Bronchial epithelial cell (primary cell): ENCODE measurements around the gene LRRC8E. TPM values are rescaled to one million over a fixed set of nuclear protein-coding genes. Genes with fewer than 3 reads are reported as not detected.

Source experiments
- DNase-seq: peaks from one replicate; pipeline ENCODE4 v3.0.0-alpha.2; 2010; ENCODE audit warnings: low read depth
- FAIRE-seq: peaks from 2 replicates; lab custom pipeline; 2011; peaks lifted over from hg19 to GRCh38; lab: Jason Lieb, UNC
- H3K27me3 ChIP-seq: 2 replicates; pipeline ENCODE4 v1.5.1; 2011; ENCODE audit warnings: low read length; ENCODE audit not compliant: control insufficient read depth, insufficient read depth
- H3K36me3 ChIP-seq: 2 replicates; pipeline ENCODE4 v1.5.1; 2011; ENCODE audit warnings: low read length; ENCODE audit not compliant: control insufficient read depth, insufficient read depth
- H3K4me3 ChIP-seq: 2 replicates; pipeline ENCODE4 v1.5.1; 2011; ENCODE audit warnings: mild to moderate bottlenecking, low read depth, low read length, control low read depth
- total RNA-seq: library from RNA; depleted of rRNA; stranded (reverse); fragments of >200 nt; gene quantifications from 2 replicates; pipeline ENCODE4 v1.2.1, GENCODE V29; 2014
- TF ChIP-seq, protein P1 (sequence below): IDR thresholded peaks from 2 replicates; pipeline ENCODE4 v1.5.1; 2011; ENCODE audit warnings: mild to moderate bottlenecking, moderate library complexity, low read length, control low read depth, inconsistent platforms; ENCODE audit not compliant: insufficient read depth, severe bottlenecking

The LRRC8E gene
- total RNA-seq, 1 donor from 2014 or later: 7.6 TPM

DNA sequence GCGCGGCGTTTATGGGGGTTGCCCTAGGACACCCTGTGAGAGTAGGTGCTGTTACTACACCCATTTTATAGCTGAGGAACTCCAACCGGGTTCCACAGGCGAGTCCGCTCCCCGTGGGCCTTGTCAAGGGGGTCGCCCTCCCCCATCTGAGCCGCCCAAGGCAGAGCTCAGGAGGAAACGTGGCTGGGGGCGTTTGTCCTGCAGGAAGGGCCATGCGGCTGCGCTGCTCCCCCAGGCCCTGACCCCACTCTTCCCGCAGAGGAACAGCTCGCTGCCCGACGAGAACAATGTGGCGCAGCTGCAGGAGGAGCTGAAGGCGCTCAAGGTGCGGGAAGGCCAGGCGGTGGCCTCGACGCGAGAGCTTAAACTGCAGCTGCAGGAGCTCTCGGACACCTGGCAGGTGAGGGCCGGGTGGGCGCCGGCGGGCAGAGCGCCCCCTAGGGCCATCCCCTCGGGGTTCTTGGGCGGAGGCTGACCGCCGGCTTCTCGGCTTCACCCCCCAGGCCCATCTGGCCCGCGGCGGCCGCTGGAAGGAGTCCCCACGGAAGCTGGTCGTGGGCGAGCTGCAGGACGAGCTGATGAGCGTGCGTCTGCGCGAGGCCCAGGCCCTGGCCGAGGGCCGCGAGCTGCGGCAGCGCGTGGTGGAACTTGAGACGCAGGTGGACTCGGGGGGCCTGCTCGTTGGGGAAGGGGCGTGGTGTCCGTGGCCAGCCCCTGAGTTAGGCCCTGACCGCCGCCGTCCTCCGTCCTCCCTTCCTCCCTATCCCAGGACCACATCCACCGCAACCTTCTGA lies 26.5 kb upstream of the LRRC8E start:
- TF ChIP-seq, protein P1, sequence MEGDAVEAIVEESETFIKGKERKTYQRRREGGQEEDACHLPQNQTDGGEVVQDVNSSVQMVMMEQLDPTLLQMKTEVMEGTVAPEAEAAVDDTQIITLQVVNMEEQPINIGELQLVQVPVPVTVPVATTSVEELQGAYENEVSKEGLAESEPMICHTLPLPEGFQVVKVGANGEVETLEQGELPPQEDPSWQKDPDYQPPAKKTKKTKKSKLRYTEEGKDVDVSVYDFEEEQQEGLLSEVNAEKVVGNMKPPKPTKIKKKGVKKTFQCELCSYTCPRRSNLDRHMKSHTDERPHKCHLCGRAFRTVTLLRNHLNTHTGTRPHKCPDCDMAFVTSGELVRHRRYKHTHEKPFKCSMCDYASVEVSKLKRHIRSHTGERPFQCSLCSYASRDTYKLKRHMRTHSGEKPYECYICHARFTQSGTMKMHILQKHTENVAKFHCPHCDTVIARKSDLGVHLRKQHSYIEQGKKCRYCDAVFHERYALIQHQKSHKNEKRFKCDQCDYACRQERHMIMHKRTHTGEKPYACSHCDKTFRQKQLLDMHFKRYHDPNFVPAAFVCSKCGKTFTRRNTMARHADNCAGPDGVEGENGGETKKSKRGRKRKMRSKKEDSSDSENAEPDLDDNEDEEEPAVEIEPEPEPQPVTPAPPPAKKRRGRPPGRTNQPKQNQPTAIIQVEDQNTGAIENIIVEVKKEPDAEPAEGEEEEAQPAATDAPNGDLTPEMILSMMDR: peak; percentile 37
- no peaks in the 10 kb centered on the region for H3K27me3 ChIP-seq
- FAIRE-seq (no peak), DNase-seq (no peak)
- H3K36me3 ChIP-seq: no peaks in the 10 kb centered on the region
- peak overlapping the region; percentile 33 for H3K4me3 ChIP-seq

DNA sequence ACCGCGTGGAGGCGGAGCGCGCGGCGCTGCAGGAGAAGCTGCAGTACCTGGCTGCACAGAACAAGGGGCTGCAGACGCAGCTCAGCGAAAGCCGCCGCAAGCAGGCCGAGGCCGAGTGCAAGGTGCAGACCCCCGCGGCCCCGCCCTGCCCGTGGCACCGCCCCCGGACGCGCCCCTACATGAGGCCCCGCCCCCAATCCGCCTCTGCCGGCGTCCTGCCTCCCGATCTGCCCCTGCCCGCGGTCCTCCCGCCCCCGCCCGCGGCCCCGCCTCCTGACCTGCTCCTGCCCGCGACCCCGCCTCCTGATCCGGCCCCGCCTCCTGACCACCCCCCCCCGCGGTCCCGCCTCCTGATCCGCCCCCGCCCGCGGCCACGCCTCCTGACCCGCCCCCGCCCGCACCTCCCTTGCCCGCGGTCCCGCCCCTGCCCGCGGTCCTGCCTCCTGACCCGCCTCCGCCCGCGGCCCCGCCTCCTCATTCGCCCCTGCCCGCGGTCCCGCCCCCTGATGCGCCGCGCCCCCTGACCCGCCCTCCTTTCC lies 25.8 kb upstream of the LRRC8E start:
- no peaks in the 10 kb centered on the region for H3K36me3 ChIP-seq
- peak; percentile 29 for DNase-seq
- no peaks in the 10 kb centered on the region for H3K27me3 ChIP-seq
- TF ChIP-seq, protein P1: no peak
- H3K4me3 ChIP-seq: peak overlapping the region; percentile 33
- no peak for FAIRE-seq

DNA sequence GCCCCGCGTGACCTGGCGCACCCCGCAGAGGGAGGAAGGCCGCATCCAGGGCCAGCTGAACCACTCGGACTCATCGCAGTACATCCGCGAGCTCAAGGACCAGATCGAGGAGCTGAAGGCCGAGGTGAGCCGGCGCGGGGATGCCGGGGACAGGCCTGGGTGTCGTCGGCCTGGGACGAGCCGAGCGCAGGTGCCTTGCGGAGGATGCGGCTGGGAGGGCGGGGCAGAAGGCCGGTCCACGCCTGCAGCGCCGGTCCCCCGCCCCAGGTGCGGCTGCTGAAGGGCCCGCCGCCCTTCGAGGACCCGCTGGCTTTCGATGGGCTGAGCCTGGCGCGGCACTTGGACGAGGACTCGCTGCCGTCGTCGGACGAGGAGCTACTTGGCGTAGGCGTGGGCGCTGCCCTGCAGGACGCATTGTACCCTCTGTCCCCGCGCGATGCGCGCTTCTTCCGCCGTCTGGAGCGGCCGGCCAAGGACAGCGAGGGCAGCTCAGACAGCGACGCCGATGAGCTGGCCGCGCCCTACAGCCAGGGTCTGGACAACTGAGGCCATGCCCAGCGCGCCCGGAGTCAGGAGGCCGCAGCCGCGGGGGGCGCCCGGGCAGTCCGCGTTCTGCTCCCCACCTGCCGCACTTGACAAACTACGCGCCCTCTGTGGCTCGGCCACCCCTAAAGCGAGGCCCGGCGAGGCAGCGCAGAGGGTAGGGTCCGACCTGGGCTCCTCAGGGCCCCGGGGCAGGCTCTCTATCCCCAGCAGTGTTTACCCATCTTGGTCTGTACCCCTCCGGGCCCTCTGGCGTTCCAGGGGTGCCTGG lies 24.9 kb upstream of the LRRC8E start:
- H3K27me3 ChIP-seq: no peaks in the 10 kb centered on the region
- H3K36me3 ChIP-seq: no peaks in the 10 kb centered on the region
- no peak for DNase-seq
- no peak overlapping the region for H3K4me3 ChIP-seq
- TF ChIP-seq, protein P1: no peak
- FAIRE-seq: no peak

DNA sequence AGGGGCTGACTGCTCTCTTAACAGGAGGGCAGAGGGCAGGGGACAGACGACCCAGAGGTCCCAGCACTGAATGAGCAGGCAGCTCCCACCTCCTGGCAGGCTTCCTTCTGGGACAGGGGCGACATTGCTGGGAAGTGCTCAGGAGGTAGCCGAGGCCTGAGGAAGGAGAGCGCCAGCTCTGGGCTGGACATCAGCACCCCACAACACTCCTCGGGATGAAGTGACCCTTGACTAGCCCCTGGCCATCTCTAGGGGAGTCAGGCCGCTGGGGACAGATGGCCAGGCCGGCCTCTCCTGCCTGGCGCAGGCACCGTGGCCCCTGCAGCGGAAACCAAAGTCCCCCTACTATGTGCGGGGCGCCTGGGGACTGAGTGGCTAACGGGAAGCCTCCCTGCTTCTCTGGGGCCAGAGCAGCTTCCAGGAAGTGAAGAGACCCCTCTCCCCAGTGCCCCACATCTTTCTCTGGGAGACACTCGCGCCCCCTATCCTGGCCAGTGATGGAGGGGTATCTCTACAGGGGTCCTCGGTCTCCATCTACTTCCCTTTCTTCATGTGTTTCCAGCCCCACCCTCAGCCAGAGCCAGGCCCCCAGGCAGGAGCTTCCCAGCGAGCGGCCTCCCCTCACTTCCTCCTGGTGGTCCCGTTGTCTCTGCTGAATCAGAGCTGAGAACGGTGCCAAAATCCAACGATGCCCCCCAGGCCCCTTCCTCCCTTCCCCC lies 24.2 kb upstream of the LRRC8E start:
- no peak for DNase-seq
- no peak for FAIRE-seq
- Histone ChIP-seq H3K36me3 (no peaks in the 10 kb centered on the region), H3K4me3 (no peak overlapping the region), H3K27me3 (no peaks in the 10 kb centered on the region)
- TF ChIP-seq, protein P1: no peak

DNA sequence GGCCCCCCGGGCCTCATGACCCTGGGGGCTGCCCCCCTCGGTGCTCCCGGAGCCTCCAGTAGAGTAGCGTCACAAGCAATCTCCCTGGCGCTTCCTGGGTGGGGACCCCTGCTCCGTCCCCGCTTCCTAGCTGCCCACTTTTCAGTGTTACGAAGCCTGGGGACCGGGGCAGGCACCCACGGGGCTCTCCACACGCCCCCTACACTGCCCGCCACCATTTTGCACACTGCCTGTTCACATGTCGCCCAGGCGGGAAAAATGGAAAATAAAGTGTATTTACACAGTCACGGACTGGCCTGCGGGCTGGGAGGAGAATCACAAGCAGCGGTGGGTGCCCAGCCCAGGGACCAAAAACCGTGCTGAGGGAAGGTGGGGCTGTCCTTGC lies 23.6 kb upstream of the LRRC8E start:
- DNase-seq: no peak
- no peaks in the 10 kb centered on the region for H3K27me3 ChIP-seq
- no peaks in the 10 kb centered on the region for H3K36me3 ChIP-seq
- H3K4me3 ChIP-seq: no peak overlapping the region
- TF ChIP-seq, protein P1: no peak
- no peak for FAIRE-seq
